ENCODE results near the gene ANO6.

GRCh38 chr12:45363903-45364302, 148.0 kb downstream of the ANO6 start:
- TF ChIP-seq, protein P1, sequence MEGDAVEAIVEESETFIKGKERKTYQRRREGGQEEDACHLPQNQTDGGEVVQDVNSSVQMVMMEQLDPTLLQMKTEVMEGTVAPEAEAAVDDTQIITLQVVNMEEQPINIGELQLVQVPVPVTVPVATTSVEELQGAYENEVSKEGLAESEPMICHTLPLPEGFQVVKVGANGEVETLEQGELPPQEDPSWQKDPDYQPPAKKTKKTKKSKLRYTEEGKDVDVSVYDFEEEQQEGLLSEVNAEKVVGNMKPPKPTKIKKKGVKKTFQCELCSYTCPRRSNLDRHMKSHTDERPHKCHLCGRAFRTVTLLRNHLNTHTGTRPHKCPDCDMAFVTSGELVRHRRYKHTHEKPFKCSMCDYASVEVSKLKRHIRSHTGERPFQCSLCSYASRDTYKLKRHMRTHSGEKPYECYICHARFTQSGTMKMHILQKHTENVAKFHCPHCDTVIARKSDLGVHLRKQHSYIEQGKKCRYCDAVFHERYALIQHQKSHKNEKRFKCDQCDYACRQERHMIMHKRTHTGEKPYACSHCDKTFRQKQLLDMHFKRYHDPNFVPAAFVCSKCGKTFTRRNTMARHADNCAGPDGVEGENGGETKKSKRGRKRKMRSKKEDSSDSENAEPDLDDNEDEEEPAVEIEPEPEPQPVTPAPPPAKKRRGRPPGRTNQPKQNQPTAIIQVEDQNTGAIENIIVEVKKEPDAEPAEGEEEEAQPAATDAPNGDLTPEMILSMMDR (conservative IDR thresholded peaks at IDR 0.05) = no peak
- TF ChIP-seq ZFX (IDR thresholded peaks at IDR 0.05) = no peak
